Measurements from ENCODE around the gene CRTC1.

Gene CRTC1

GRCh38 chr19:18800636-18801035, 117.2 kb downstream of the CRTC1 start:
- TF ChIP-seq CTCF (IDR thresholded peaks at IDR 0.05; ENCODE audit: low read depth, low read length): no peak
- no peak overlapping the region for H3K4me3 ChIP-seq (ENCODE audit: low read depth, low read length)
- in situ Hi-C loops (cut with HindIII; ENCODE audit: low sequenced_read_pairs): no loop called here
- DNase-seq (ENCODE audit: low read depth, low spot score): no peak

- no peak for TF ChIP-seq CTCF (IDR thresholded peaks at IDR 0.05; ENCODE audit: low read depth, low read length)
- H3K4me3 ChIP-seq (ENCODE audit: low read depth, low read length): no peak overlapping the region
- in situ Hi-C loops (cut with HindIII; ENCODE audit: low sequenced_read_pairs): no loop called here
- no peak for DNase-seq (ENCODE audit: low read depth, low spot score)
These were observed 118.9 kb downstream of the CRTC1 start for GRCh38 chr19:18802354-18802753.

- H3K4me3 ChIP-seq (ENCODE audit: low read depth, low read length): no peak overlapping the region
- in situ Hi-C loops (cut with HindIII; ENCODE audit: low sequenced_read_pairs): no loop called here
- no peak for TF ChIP-seq CTCF (IDR thresholded peaks at IDR 0.05; ENCODE audit: low read depth, low read length)
These were observed 120.2 kb downstream of the CRTC1 start for GRCh38 chr19:18803550-18804138.

GRCh38 chr19:18804139-18804601, 120.7 kb downstream of the CRTC1 start:
- no peak for TF ChIP-seq CTCF (IDR thresholded peaks at IDR 0.05; ENCODE audit: low read depth, low read length)
- DNase-seq (ENCODE audit: low read depth, low spot score): no peak
- in situ Hi-C loops (cut with HindIII; ENCODE audit: low sequenced_read_pairs): no loop called here
- no peak overlapping the region for H3K4me3 ChIP-seq (ENCODE audit: low read depth, low read length)

More at GRCh38 chr19:18803550-18804138, 120.2 kb downstream of the CRTC1 start:
- no peak for DNase-seq (ENCODE audit: low read depth, low spot score)

- TF ChIP-seq CTCF (IDR thresholded peaks at IDR 0.05; ENCODE audit: low read depth, low read length): no peak
- in situ Hi-C loops (cut with HindIII; ENCODE audit: low sequenced_read_pairs): no loop called here
- no peak overlapping the region for H3K4me3 ChIP-seq (ENCODE audit: low read depth, low read length)
- no peak for DNase-seq (ENCODE audit: low read depth, low spot score)
These were observed 121.2 kb downstream of the CRTC1 start for GRCh38 chr19:18804643-18805042.

GRCh38 chr19:18807861-18808331, 124.4 kb downstream of the CRTC1 start:
- in situ Hi-C loops (cut with HindIII; ENCODE audit: low sequenced_read_pairs): no loop called here
- no peak overlapping the region for H3K4me3 ChIP-seq (ENCODE audit: low read depth, low read length)
- no peak for DNase-seq (ENCODE audit: low read depth, low spot score)
- no peak for TF ChIP-seq CTCF (IDR thresholded peaks at IDR 0.05; ENCODE audit: low read depth, low read length)

All from astrocyte of the spinal cord (primary cell).